Loucy (cell line): ENCODE measurements around the gene KCNT2.

Experiments
- H2AFZ ChIP-seq: fragments of 200-600 bp; sonication (generic); 2 replicates; pipeline ENCODE4 v1.6.0; 2016; ENCODE audit warnings: antibody characterized with exemption, mild to moderate bottlenecking, low read length, moderate library complexity
- H3F3A ChIP-seq: fragments of 200-600 bp; 2 replicates; pipeline ENCODE4 v1.6.0; 2016; ENCODE audit warnings: antibody characterized with exemption, low read depth, mild to moderate bottlenecking
- H3K27me3 ChIP-seq: fragments of 200-600 bp; sonication (generic); 2 replicates; pipeline ENCODE4 v1.6.1; 2014; ENCODE audit warnings: low read length, mild to moderate bottlenecking; ENCODE audit not compliant: insufficient read depth, poor library complexity, severe bottlenecking
- H3K36me3 ChIP-seq: fragments of 200-600 bp; sonication (generic); 2 replicates; pipeline ENCODE4 v1.6.1; 2016; ENCODE audit warnings: low read length; ENCODE audit not compliant: insufficient read depth
- H3K4me1 ChIP-seq: fragments of 200-600 bp; sonication (generic); 2 replicates; pipeline ENCODE4 v1.5.1; 2014; ENCODE audit warnings: low read length, mild to moderate bottlenecking; ENCODE audit not compliant: insufficient read depth, poor library complexity, severe bottlenecking
- H3K4me2 ChIP-seq: fragments of 200-600 bp; sonication (generic); 2 replicates; pipeline ENCODE4 v1.6.0; 2014; ENCODE audit warnings: antibody characterized with exemption, low read length, low read depth, mild to moderate bottlenecking; ENCODE audit not compliant: poor library complexity, severe bottlenecking
- H3K4me3 ChIP-seq: fragments of 200-600 bp; sonication (generic); 2 replicates; pipeline ENCODE4 v1.5.1; 2014; ENCODE audit warnings: low read length, mild to moderate bottlenecking, mixed read lengths; ENCODE audit not compliant: poor library complexity, severe bottlenecking
- H3K79me2 ChIP-seq: fragments of 200-600 bp; sonication (generic); 2 replicates; pipeline ENCODE4 v1.6.1; 2014; ENCODE audit warnings: low read length; ENCODE audit not compliant: insufficient read depth
- H3K9ac ChIP-seq: fragments of 200-600 bp; sonication (generic); 2 replicates; pipeline ENCODE4 v1.6.0; 2014; ENCODE audit warnings: mild to moderate bottlenecking, low read depth, low read length, moderate library complexity; ENCODE audit not compliant: poor library complexity, severe bottlenecking
- H3K9me2 ChIP-seq: fragments of 200-600 bp; sonication (generic); replicated peaks from 2 replicates; pipeline ENCODE4 v1.6.1; 2016; ENCODE audit warnings: low read depth, low read length, mixed read lengths
- H3K9me3 ChIP-seq: fragments of 200-600 bp; sonication (generic); 2 replicates; pipeline ENCODE4 v1.6.1; 2014; ENCODE audit warnings: mild to moderate bottlenecking, antibody characterized with exemption, low read length, low read depth; ENCODE audit not compliant: insufficient read depth
- H4K20me1 ChIP-seq: fragments of 200-600 bp; sonication (generic); 2 replicates; pipeline ENCODE4 v1.6.0; 2014; ENCODE audit warnings: antibody characterized with exemption, low read length, mild to moderate bottlenecking; ENCODE audit not compliant: insufficient read depth, poor library complexity, severe bottlenecking
- EZH2phosphoT487 ChIP-seq: fragments of 200-600 bp; IDR thresholded peaks from 2 replicates; pipeline ENCODE4 v1.6.1; 2018; ENCODE audit warnings: antibody characterized with exemption, mild to moderate bottlenecking, moderate library complexity, borderline replicate concordance
- TF ChIP-seq, protein P1 (sequence below): fragments of 200-600 bp; sonication (generic); conservative IDR thresholded peaks from 2 replicates; pipeline ENCODE4 v1.5.1; 2014; ENCODE audit warnings: mild to moderate bottlenecking, antibody characterized with exemption, low read length

The KCNT2 gene

DNA sequence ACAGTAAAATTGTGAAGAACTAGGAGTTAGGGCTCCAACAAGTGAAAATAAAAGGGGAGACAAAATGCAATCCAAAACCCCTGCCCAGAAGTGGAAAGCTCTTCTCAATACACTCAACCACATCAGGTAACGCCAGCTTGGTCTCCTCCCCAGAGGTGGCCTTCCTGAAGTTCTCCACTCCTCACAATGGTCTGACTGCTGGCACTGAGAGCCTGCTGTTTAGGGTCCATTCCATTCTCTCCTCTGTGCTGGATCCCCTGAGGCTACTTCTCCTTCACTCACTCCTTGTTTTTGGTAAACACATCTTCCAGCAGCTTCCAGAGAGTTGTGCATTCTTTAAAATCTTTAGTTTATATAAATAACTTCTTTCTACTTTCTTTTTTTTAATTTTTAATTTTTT lies 189.5 kb downstream of the KCNT2 start:
- H3K4me3 ChIP-seq = no peak overlapping the region
- no peak overlapping the region for H3K4me2 ChIP-seq
- no peaks in the 10 kb centered on the region for H3K9me2 ChIP-seq
- no peaks in the 10 kb centered on the region for H3F3A ChIP-seq
- no peak overlapping the region for H3K9ac ChIP-seq
- no peaks in the 10 kb centered on the region for H3K36me3 ChIP-seq
- no peaks in the 10 kb centered on the region for H3K79me2 ChIP-seq
- H2AFZ ChIP-seq = no peak overlapping the region
- H3K9me3 ChIP-seq = no peaks in the 10 kb centered on the region
- no peaks in the 10 kb centered on the region for H3K4me1 ChIP-seq
- no peak for TF ChIP-seq EZH2phosphoT487
- TF ChIP-seq, protein P1, sequence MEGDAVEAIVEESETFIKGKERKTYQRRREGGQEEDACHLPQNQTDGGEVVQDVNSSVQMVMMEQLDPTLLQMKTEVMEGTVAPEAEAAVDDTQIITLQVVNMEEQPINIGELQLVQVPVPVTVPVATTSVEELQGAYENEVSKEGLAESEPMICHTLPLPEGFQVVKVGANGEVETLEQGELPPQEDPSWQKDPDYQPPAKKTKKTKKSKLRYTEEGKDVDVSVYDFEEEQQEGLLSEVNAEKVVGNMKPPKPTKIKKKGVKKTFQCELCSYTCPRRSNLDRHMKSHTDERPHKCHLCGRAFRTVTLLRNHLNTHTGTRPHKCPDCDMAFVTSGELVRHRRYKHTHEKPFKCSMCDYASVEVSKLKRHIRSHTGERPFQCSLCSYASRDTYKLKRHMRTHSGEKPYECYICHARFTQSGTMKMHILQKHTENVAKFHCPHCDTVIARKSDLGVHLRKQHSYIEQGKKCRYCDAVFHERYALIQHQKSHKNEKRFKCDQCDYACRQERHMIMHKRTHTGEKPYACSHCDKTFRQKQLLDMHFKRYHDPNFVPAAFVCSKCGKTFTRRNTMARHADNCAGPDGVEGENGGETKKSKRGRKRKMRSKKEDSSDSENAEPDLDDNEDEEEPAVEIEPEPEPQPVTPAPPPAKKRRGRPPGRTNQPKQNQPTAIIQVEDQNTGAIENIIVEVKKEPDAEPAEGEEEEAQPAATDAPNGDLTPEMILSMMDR = no peak
- H4K20me1 ChIP-seq = no peaks in the 10 kb centered on the region
- no peaks in the 10 kb centered on the region for H3K27me3 ChIP-seq

DNA sequence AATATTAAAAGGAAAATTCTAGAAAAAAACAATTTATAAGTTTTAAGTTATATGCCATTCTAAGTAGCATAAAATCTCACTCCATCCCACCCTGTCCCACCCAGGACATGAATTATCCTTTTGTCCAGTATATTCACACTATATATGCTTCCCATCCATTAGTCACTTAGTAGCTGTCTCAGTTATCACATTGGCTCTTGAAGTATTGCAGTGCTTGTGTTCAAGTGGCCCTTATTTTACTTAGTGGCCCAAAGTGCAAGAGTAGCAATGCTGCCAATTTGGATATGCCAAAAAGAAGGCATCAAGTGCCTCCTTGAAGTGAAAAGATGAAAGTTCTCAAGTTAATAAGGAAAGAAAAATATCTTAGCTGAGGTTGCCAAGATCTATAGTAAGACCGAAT lies 192.3 kb downstream of the KCNT2 start:
- H3K4me2 ChIP-seq = no peak overlapping the region
- H3K4me3 ChIP-seq = no peak overlapping the region
- H3K9me2 ChIP-seq = no peaks in the 10 kb centered on the region
- no peaks in the 10 kb centered on the region for H3F3A ChIP-seq
- no peaks in the 10 kb centered on the region for H3K79me2 ChIP-seq
- no peak overlapping the region for H2AFZ ChIP-seq
- H3K27me3 ChIP-seq = no peaks in the 10 kb centered on the region
- no peak overlapping the region for H3K9ac ChIP-seq
- H3K4me1 ChIP-seq = no peaks in the 10 kb centered on the region
- no peaks in the 10 kb centered on the region for H4K20me1 ChIP-seq
- no peaks in the 10 kb centered on the region for H3K9me3 ChIP-seq
- TF ChIP-seq, protein P1 = no peak
- TF ChIP-seq EZH2phosphoT487 = no peak
- H3K36me3 ChIP-seq = no peaks in the 10 kb centered on the region

DNA sequence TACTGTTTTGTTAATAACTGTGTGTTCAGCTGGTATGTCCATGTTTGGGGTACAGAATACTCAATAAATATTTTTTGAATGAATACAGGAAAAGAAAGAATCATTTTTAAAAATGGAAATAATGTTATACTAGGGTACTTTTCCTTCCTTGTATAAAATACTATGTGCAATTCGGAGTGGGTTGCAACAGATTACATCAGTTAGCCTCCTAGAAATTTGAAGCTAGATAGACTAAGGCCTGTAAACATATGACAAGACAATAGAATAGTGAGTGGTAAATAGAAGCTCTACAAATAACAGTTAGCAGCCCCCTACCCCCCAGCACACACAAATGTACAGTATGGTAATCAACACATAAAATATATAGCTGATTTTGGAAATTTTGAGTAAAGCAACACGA lies 195.9 kb downstream of the KCNT2 start:
- Histone ChIP-seq H3K27me3 (no peaks in the 10 kb centered on the region), H3K36me3 (no peaks in the 10 kb centered on the region), H3K9me3 (no peaks in the 10 kb centered on the region), H3K4me3 (no peak overlapping the region), H3F3A (no peaks in the 10 kb centered on the region), H3K4me1 (no peaks in the 10 kb centered on the region), H3K4me2 (no peak overlapping the region), H3K79me2 (no peaks in the 10 kb centered on the region), H3K9ac (no peak overlapping the region), H3K9me2 (no peaks in the 10 kb centered on the region), H2AFZ (no peak overlapping the region), H4K20me1 (no peaks in the 10 kb centered on the region)
- no peak for TF ChIP-seq EZH2phosphoT487
- TF ChIP-seq, protein P1 = no peak
